ENCODE results near the gene LIME1.

GRCh38 chr20:63706852-63707557 lies 29.5 kb upstream of the LIME1 start:
- TF ChIP-seq EP300 (IDR thresholded peaks at IDR 0.05; ENCODE audit: borderline replicate concordance in 1 of 2, control insufficient read depth in 1 of 2, low read depth in 2 of 2, low read length in 2 of 2) (no peak), USF2 (IDR thresholded peaks at IDR 0.05; ENCODE audit: borderline replicate concordance, low read depth, low read length) (no peak), SREBF2 (IDR thresholded peaks at IDR 0.05; ENCODE audit: low read length) (no peak), RFX5 (IDR thresholded peaks at IDR 0.05; ENCODE audit: low read depth, low read length) (no peak), CBX3 (IDR thresholded peaks at IDR 0.05; ENCODE audit: borderline replicate concordance, low read depth) (no peak), EZH2 (IDR thresholded peaks at IDR 0.05; ENCODE audit: borderline replicate concordance, control insufficient read depth, low read depth, low read length) (no peak), ZNF274 (IDR thresholded peaks at IDR 0.05; ENCODE audit: insufficient read depth, insufficient read length) (no peak), SP1 (IDR thresholded peaks at IDR 0.05; ENCODE audit: low read depth, low read length) (no peak), FOXM1 (IDR thresholded peaks at IDR 0.05; ENCODE audit: low read depth, low read length) (no peak), TAF1 (IDR thresholded peaks at IDR 0.05; ENCODE audit: borderline replicate concordance, low read depth, low read length) (no peak), POLR2AphosphoS5 (IDR thresholded peaks at IDR 0.05; ENCODE audit: low read length) (peak; percentile 53; the same call in 1 of the 2 replicates)
- TF ChIP-seq, protein P1, sequence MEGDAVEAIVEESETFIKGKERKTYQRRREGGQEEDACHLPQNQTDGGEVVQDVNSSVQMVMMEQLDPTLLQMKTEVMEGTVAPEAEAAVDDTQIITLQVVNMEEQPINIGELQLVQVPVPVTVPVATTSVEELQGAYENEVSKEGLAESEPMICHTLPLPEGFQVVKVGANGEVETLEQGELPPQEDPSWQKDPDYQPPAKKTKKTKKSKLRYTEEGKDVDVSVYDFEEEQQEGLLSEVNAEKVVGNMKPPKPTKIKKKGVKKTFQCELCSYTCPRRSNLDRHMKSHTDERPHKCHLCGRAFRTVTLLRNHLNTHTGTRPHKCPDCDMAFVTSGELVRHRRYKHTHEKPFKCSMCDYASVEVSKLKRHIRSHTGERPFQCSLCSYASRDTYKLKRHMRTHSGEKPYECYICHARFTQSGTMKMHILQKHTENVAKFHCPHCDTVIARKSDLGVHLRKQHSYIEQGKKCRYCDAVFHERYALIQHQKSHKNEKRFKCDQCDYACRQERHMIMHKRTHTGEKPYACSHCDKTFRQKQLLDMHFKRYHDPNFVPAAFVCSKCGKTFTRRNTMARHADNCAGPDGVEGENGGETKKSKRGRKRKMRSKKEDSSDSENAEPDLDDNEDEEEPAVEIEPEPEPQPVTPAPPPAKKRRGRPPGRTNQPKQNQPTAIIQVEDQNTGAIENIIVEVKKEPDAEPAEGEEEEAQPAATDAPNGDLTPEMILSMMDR (IDR thresholded peaks at IDR 0.05 in 2 of 3, conservative IDR thresholded peaks at IDR 0.05 in 1 of 3; ENCODE audit: control insufficient read depth in 2 of 3, extremely low read depth in 1 of 3, insufficient read depth in 1 of 3, low read depth in 3 of 3, low read length in 3 of 3), result peak; percentile 75 to 91 (median 85)
- TF ChIP-seq, protein P2, sequence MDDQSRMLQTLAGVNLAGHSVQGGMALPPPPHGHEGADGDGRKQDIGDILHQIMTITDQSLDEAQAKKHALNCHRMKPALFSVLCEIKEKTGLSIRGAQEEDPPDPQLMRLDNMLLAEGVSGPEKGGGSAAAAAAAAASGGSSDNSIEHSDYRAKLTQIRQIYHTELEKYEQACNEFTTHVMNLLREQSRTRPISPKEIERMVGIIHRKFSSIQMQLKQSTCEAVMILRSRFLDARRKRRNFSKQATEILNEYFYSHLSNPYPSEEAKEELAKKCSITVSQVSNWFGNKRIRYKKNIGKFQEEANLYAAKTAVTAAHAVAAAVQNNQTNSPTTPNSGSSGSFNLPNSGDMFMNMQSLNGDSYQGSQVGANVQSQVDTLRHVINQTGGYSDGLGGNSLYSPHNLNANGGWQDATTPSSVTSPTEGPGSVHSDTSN (IDR thresholded peaks at IDR 0.05; ENCODE audit: insufficient replicate concordance, low read depth, low read length), result no peak

Data from GM12878 (cell line).